ENCODE results near the gene MADCAM1. TPM values are rescaled to one million over a fixed set of nuclear protein-coding genes. Genes with fewer than 3 reads are reported as not detected.
"Not testable (repeated sequence)": the region's sequence is repeated elsewhere in the genome, so short reads cannot be mapped to it uniquely, and the experiment has no call there.

The MADCAM1 gene
- total RNA-seq, 2 donors from 2014 or later, result 4.5 to 7.3 TPM

GRCh38 chr19:478236-478903, 17.9 kb upstream of the MADCAM1 start:
- intact Hi-C loops (cut with DNase I), result loop anchor here (10.0 kb wide), 1 partner anchor 94 kb away; no protein-coding TSS in a partner anchor
- Histone ChIP-seq H3K9me3 (no peaks in the 10 kb centered on the region), H3K4me3 (no peak overlapping the region), H3K36me3 (no peaks in the 10 kb centered on the region), H3K27me3 (no peaks in the 10 kb centered on the region), H3K9ac (ENCODE audit: low read depth in 2 of 2, low read length in 2 of 2) (no peak overlapping the region), H3K4me1 (no peaks in the 10 kb centered on the region), H3K27ac (no peak overlapping the region)
- TF ChIP-seq CTCF (IDR thresholded peaks at IDR 0.05), result no peak
- DNase-seq, result no peak

- no peak for TF ChIP-seq CTCF (IDR thresholded peaks at IDR 0.05)
- Histone ChIP-seq H3K9ac (ENCODE audit: low read depth in 2 of 2, low read length in 2 of 2) (no peak overlapping the region), H3K27me3 (no peaks in the 10 kb centered on the region), H3K4me3 (no peak overlapping the region), H3K27ac (no peak overlapping the region), H3K4me1 (no peaks in the 10 kb centered on the region), H3K9me3 (no peaks in the 10 kb centered on the region), H3K36me3 (no peaks in the 10 kb centered on the region)
- no peak for DNase-seq
- intact Hi-C loops (cut with DNase I), result loop anchor here (10.0 kb wide), 1 partner anchor 94 kb away; no protein-coding TSS in a partner anchor
Measured at GRCh38 chr19:478976-479375, 17.3 kb upstream of the MADCAM1 start.

GRCh38 chr19:480016-480855, 16.1 kb upstream of the MADCAM1 start:
- peak overlapping the region in 1 of 2 donors; percentile 24 for H3K9ac ChIP-seq (ENCODE audit: low read depth in 2 of 2, low read length in 2 of 2)
- DNase-seq, result peak; percentile 78
- no peaks in the 10 kb centered on the region for H3K36me3 ChIP-seq
- H3K4me1 ChIP-seq, result no peaks in the 10 kb centered on the region
- no peak overlapping the region for H3K27ac ChIP-seq
- H3K27me3 ChIP-seq, result no peaks in the 10 kb centered on the region
- intact Hi-C loops (cut with DNase I), result no loop called here
- peak; percentile 49 for TF ChIP-seq CTCF (IDR thresholded peaks at IDR 0.05)
- no peaks in the 10 kb centered on the region for H3K9me3 ChIP-seq
- no peak overlapping the region for H3K4me3 ChIP-seq

GRCh38 chr19:481100-481499, 15.2 kb upstream of the MADCAM1 start:
- H3K9ac ChIP-seq (ENCODE audit: low read depth in 2 of 2, low read length in 2 of 2); intact Hi-C loops (cut with DNase I): not testable (repeated sequence)

DNA sequence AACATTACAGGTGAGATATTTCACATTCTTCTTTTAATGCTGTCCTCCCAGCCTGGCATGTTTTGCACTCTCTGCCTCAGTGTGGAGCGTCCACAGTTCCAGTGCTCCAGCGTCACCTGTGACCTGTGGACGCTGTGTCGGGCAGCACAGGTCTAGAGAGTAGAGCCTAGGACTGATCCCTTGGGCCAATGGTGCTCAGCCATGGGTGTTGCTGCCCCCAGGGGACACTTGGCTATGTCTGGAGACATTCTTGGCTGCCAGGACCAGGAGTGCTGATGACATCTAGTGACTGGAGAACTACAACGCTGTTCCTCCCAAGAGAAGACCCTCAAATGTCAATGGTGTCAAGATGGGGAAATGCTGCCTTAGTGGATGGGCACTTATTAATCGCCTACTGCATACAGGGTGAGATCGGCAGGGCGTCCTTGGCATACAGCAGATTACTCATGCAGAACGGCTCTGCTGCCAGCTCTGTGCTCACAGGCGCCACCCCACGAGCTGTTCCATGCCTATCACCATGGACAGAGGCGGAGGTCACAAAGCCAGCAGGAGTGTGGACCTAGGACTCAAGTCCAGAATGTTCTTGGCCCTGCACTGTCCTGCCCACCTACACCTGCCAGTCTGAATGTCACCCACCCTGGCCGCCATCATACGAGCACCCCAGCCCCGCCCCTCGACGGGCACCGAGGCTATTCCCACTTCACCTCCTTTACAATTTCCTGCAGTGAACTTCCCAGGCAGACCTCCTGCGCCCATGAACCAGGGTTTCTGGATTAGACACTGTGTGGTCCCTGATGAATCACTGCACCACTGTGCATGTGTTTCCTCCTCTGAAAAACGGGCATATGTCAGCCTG, 13.9 kb upstream of the MADCAM1 start:
- H3K4me1 ChIP-seq, result no peaks in the 10 kb centered on the region
- no peaks in the 10 kb centered on the region for H3K9me3 ChIP-seq
- TF ChIP-seq CTCF (IDR thresholded peaks at IDR 0.05), result no peak
- H3K27ac ChIP-seq, result no peak overlapping the region
- H3K27me3 ChIP-seq, result peaks cover 4% of the 10 kb centered on the region
- DNase-seq, result no peak
- H3K36me3 ChIP-seq, result no peaks in the 10 kb centered on the region
- no peak overlapping the region for H3K4me3 ChIP-seq
- no peak overlapping the region for H3K9ac ChIP-seq (ENCODE audit: low read depth in 2 of 2, low read length in 2 of 2)
- intact Hi-C loops (cut with DNase I), result no loop called here

More at GRCh38 chr19:481100-481499, 15.2 kb upstream of the MADCAM1 start:
- H3K9me3 ChIP-seq, H3K36me3 ChIP-seq, H3K27me3 ChIP-seq, DNase-seq, H3K4me1 ChIP-seq, H3K27ac ChIP-seq, H3K4me3 ChIP-seq: not testable (repeated sequence)

Data from colonic mucosa (tissue), 4 donors.